GM18951 (cell line): ENCODE measurements around the gene SLC25A12.
"Not testable (repeated sequence)": the region's sequence is repeated elsewhere in the genome, so short reads cannot be mapped to it uniquely, and the experiment has no call there.

Experiments used
- POLR2A ChIP-seq: IDR thresholded peaks from 4 replicates; pipeline ENCODE4 v1.6.1; 2011; ENCODE audit warnings: mild to moderate bottlenecking; ENCODE audit not compliant: insufficient read length, insufficient read depth; ENCODE audit errors: extremely low read depth
- in situ Hi-C: fragments of 300-500 bp; cut with MboI; formaldehyde crosslinking; loops from one replicate; pipeline ENCODE4 v1.12.0; 2022; ENCODE audit warnings: low sequenced_read_pairs, mixed read lengths, inconsistent platforms; ENCODE audit not compliant: unreplicated experiment

Gene SLC25A12

DNA sequence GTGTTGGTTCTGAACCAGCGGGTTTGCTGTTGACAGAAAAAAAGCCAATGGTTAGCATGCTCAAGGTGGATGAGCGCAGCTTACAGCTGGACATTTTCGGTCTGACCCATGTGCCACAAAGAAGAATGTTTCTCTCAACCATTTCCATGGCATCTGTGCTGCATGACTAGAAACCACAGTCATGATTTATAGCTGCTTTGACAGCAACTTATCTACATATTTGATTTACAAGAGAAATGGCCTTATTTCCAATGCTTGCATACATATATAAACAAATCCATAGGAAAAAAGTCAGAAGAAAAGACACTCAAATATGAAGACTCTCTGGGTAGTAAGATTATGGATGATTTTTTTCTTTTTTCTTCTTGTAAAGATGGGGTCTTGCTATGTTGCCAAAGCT lies 108.6 kb downstream of the SLC25A12 start:
- in situ Hi-C loops, result no loop called here
- TF ChIP-seq POLR2A, result no peak

DNA sequence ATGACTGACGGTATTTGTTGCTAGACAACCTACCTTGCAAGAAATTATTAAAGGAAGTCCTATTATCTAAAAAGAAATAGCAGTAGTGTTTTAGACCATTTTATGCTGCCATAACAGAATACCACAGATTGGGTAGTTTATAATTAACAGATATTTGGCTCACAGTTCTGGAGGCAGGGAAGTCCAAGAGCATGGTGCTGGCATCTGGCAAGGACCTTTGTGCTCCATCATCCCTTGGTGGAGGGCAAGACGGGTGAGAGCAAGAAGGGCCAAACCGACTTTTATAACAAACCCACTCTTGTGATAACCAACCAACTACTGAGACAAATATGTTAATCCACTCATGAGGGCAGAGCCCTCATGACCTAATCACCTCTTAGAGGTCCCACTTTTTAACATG lies 115.5 kb downstream of the SLC25A12 start:
- in situ Hi-C loops, result no loop called here

GRCh38 chr2:171774581-171774980 lies 119.5 kb downstream of the SLC25A12 start:
- in situ Hi-C loops, result not testable (repeated sequence)

More for the DNA sequence above, 115.5 kb downstream of the SLC25A12 start:
- TF ChIP-seq POLR2A, result no peak

DNA sequence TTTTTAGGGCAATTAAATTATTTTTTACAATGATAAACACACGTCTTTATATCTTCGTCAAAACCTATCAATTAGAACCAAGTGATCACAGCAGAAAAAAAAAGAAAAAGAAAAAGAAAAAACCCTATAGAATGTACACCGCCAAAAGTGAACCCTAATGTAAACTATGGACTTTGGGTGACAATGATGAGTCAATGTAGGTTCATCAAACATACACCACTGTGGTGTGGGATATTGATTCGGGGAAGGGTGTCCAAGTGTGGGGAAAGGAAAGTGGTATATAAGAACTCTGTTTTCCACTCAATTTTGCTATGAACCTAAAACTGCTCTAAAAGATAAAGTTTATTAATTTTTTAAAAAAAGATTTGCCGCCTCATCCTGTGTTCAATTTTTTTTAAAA lies 121.7 kb downstream of the SLC25A12 start:
- TF ChIP-seq POLR2A, result no peak
- in situ Hi-C loops, result no loop called here

DNA sequence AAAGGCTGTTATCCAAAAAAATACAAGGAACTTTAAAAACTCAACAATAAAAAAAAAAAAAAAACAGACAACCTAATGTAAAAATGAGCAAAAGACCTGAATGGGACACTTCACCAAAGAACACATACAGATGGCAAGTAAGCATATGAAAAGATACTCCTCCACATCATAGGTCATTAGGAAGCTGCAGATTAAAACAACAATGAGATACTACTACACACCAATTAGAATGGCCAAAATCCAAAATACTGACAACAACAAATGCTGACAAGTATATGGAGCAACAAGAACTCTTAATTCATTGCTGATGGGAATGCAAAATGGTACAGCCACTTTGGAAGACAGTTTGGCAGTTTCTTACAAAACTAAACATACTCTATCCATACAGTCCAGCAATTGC lies 122.6 kb downstream of the SLC25A12 start:
- no peak for TF ChIP-seq POLR2A
- in situ Hi-C loops, result no loop called here

GRCh38 chr2:171763602-171764001 lies 130.4 kb downstream of the SLC25A12 start:
- in situ Hi-C loops, result no loop called here
- no peak for TF ChIP-seq POLR2A

- in situ Hi-C loops, result no loop called here
- TF ChIP-seq POLR2A, result no peak
These were observed 131.0 kb downstream of the SLC25A12 start for GRCh38 chr2:171762879-171763573.

DNA sequence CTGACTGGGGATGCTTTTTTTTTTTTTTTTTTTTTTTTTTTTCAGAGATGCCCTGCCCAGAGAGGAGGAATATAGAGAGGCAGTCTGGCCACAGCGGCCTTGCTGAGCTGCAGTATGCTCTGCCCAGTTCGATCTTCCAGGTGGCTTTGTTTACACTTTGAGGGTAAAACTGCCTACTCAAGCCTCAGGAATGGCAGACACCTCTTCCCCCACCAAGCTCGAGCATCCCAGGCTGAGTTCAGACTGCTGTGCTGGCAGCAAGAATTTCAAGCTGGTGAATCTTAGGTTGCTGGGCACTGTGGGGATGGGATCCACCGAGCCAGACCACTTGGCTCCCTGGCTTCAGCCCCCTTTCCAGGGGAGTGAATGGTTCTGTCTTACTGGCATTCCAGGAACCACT lies 132.9 kb downstream of the SLC25A12 start:
- in situ Hi-C loops, result not testable (repeated sequence)

DNA sequence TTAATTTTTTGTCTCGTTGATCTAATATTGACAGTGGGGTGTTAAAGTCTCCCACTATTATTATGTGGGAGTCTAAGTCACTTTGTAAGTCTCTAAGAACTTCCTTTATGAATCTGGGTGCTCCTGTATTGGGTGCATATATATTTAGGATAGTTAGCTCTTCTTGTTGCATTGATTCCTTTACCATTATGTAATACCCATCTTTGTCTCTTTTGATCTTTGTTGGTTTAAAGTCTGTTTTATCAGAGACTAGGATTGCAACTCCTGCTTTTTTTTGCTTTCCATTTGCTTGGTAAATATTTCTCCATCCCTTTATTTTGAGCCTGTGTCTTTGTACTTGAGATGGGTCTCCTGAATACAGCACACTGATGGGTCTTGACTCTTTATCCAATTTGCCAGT lies 135.3 kb downstream of the SLC25A12 start:
- in situ Hi-C loops, result not testable (repeated sequence)

DNA sequence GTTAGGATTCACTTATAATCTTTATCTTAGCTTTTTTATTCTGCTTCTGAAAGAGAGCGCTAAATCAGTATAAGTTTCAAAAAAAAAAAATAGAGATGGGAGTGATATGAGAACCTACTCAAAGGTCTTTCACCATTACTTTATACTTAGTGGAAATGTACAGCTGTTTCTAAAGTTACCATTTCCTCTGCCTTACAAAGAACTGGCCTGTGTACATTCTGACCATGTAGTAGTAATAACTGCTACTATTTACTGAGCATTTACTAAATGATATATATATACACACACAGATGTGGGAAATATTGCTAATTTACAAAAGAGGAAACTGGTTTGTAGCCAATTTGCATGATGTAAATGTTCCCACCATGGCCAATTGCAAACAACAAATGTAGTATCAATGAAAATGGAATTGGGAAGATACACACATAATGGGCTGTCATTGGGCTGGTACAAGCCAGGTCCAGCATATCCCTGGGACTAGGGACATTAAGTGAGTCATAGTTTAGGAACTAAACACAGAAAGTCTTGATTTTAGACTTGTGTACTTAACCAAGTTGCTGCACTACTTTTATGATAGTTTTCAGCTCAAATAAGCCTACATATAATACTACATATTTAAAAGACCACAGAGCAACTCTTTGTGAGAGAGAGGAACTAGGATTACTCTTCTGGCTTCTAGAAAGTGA lies 139.6 kb downstream of the SLC25A12 start:
- in situ Hi-C loops, result no loop called here
- TF ChIP-seq POLR2A, result no peak

- no peak for TF ChIP-seq POLR2A
These were observed 146.7 kb downstream of the SLC25A12 start for GRCh38 chr2:171747371-171747770.

GRCh38 chr2:171745806-171746205 lies 148.2 kb downstream of the SLC25A12 start:
- in situ Hi-C loops, result no loop called here
- TF ChIP-seq POLR2A, result no peak

More at GRCh38 chr2:171747371-171747770, 146.7 kb downstream of the SLC25A12 start:
- in situ Hi-C loops, result no loop called here

- TF ChIP-seq POLR2A, result no peak
- in situ Hi-C loops, result no loop called here
These were observed 148.9 kb downstream of the SLC25A12 start for GRCh38 chr2:171745141-171745540.

GRCh38 chr2:171742760-171743159 lies 151.3 kb downstream of the SLC25A12 start:
- in situ Hi-C loops, result no loop called here
- no peak for TF ChIP-seq POLR2A
